ENCODE measurements around the gene TMEM97. TPM values are rescaled to one million over a fixed set of nuclear protein-coding genes. Genes with fewer than 3 reads are reported as not detected.

The TMEM97 gene
- total RNA-seq, 1 donor from 2014 or later = 12.5 TPM

DNA sequence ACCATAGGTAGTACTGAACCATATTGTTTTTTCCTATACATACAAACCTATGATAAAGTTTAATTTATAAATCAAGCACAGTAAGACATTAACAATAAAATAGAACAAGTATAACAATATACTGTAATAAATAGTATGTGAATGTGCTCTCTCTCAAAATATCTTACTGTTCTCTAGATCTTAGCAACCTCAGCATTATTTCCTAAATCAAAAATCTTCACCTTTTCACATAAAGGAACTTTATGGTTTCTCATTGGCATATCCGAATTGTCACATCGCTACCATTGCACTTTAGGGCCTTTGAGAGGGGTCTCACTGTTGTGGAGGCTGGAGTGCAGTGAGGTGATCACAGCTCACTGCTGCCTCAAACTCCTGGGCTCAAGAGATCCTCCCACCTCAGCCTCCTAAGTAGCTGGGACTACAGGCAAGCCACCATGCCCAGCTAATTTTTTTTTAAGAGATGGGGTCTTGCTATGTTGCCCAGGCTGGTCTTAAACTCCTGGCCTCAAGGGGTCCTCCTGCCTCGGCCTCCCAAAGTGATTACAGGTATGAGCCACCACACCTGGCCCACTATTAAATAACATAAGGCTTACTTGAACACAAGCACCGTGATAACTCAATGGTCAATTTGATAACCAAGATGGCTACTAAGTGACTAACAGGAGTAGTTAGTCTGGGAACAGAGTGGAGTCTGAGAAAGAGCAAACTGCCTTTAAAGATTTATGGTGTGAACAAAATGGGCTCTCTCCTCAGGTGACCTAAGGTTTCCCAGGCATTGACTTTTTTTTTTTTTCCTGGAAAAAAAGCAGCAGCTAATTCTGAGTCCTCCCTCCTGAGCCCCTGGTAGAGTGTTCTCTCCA is 2.9 kb upstream of the TMEM97 start:
- Histone ChIP-seq H3K27me3 (ENCODE audit: control insufficient read depth in 3 of 3, insufficient read depth in 3 of 3, low read length in 3 of 3) (no peaks in the 10 kb centered on the region), H3K36me3 (ENCODE audit: control insufficient read depth in 3 of 3, insufficient read depth in 3 of 3, low read length in 3 of 3) (no peaks in the 10 kb centered on the region), H3K9ac (ENCODE audit: low read depth in 1 of 3, low read length in 3 of 3) (no peak overlapping the region), H3K9me3 (ENCODE audit: control insufficient read depth in 3 of 3, low read length in 3 of 3) (no peaks in the 10 kb centered on the region), H3K4me3 (ENCODE audit: low read length in 3 of 3) (no peak overlapping the region), H3K4me1 (ENCODE audit: control insufficient read depth in 3 of 3, insufficient read depth in 3 of 3, low read length in 3 of 3) (peaks cover 16 to 25% (median 18%) of the 10 kb centered on the region in 3 donors), H3K27ac (ENCODE audit: low read depth, low read length) (no peak overlapping the region)

- no peaks in the 10 kb centered on the region for H3K36me3 ChIP-seq (ENCODE audit: control insufficient read depth in 3 of 3, insufficient read depth in 3 of 3, low read length in 3 of 3)
- no peak overlapping the region for H3K4me3 ChIP-seq (ENCODE audit: low read length in 3 of 3)
- H3K9me3 ChIP-seq (ENCODE audit: control insufficient read depth in 3 of 3, low read length in 3 of 3) = no peaks in the 10 kb centered on the region
- H3K9ac ChIP-seq (ENCODE audit: low read depth in 1 of 3, low read length in 3 of 3) = peak overlapping the region in 2 of 3 donors; percentile 61 to 90
- no peak overlapping the region for H3K27ac ChIP-seq (ENCODE audit: low read depth, low read length)
- peaks cover 16 to 25% (median 18%) of the 10 kb centered on the region in 3 donors for H3K4me1 ChIP-seq (ENCODE audit: control insufficient read depth in 3 of 3, insufficient read depth in 3 of 3, low read length in 3 of 3)
- no peaks in the 10 kb centered on the region for H3K27me3 ChIP-seq (ENCODE audit: control insufficient read depth in 3 of 3, insufficient read depth in 3 of 3, low read length in 3 of 3)
Observed at GRCh38 chr17:28317099-28317965, 1.7 kb upstream of the TMEM97 start.

DNA sequence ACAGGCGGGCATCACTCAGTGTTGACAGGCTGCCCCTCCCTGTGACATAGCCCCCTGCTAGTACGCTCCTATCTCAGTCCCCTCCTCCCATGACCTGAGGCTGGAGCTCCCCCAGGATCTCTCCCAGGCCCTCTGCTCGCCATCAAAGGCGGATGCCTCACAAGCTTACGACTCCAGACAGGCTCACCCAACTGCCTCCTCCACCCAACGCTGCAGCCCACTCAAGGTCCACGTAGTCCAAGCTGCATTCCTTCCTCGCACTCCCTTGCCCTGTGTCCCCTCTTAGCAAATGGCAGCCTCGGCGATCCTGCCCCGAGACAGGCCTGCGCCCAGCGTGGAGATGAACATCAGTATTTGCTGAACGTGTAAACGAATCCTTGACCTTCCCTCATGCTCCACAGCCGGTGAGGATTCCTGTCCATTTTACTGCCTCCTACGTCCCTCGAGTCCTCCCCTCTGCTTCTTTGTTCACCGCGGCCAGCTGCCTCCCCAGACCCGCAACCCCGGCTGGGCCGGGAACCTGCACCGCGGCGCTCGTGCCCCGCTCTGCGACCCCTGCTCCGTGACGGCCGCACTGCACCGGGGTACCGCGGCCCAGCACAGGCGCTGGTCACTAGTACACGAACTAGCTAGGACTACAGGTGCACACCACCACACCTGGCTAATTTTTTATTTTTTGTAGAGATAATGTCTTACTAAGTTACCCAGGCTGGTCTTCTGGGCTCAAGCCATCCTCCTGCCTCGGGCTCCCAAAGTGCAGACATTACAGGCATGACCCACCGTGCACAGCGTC is 838 bp upstream of the TMEM97 start:
- peak overlapping the region; percentile 78 to 90 (median 83) for H3K4me3 ChIP-seq (ENCODE audit: low read length in 3 of 3)
- H3K9me3 ChIP-seq (ENCODE audit: control insufficient read depth in 3 of 3, low read length in 3 of 3) = no peaks in the 10 kb centered on the region
- H3K9ac ChIP-seq (ENCODE audit: low read depth in 1 of 3, low read length in 3 of 3) = peak overlapping the region; percentile 45 to 90 (median 61)
- no peaks in the 10 kb centered on the region for H3K36me3 ChIP-seq (ENCODE audit: control insufficient read depth in 3 of 3, insufficient read depth in 3 of 3, low read length in 3 of 3)
- no peaks in the 10 kb centered on the region for H3K27me3 ChIP-seq (ENCODE audit: control insufficient read depth in 3 of 3, insufficient read depth in 3 of 3, low read length in 3 of 3)
- H3K4me1 ChIP-seq (ENCODE audit: control insufficient read depth in 3 of 3, insufficient read depth in 3 of 3, low read length in 3 of 3) = peaks cover 16 to 25% (median 18%) of the 10 kb centered on the region in 3 donors
- peak overlapping the region; percentile 47 for H3K27ac ChIP-seq (ENCODE audit: low read depth, low read length)

GRCh38 chr17:28319598-28319935 is 567 bp downstream of the TMEM97 start:
- peak overlapping the region; percentile 85 for H3K27ac ChIP-seq (ENCODE audit: low read depth, low read length)
- H3K9ac ChIP-seq (ENCODE audit: low read depth in 1 of 3, low read length in 3 of 3) = peak overlapping the region; percentile 84 to 90 (median 86)
- H3K4me3 ChIP-seq (ENCODE audit: low read length in 3 of 3) = peak overlapping the region; percentile 83 to 90 (median 84)
- no peaks in the 10 kb centered on the region for H3K36me3 ChIP-seq (ENCODE audit: control insufficient read depth in 3 of 3, insufficient read depth in 3 of 3, low read length in 3 of 3)
- H3K9me3 ChIP-seq (ENCODE audit: control insufficient read depth in 3 of 3, low read length in 3 of 3) = no peaks in the 10 kb centered on the region
- peaks cover 16 to 25% (median 18%) of the 10 kb centered on the region in 3 donors for H3K4me1 ChIP-seq (ENCODE audit: control insufficient read depth in 3 of 3, insufficient read depth in 3 of 3, low read length in 3 of 3)
- no peaks in the 10 kb centered on the region for H3K27me3 ChIP-seq (ENCODE audit: control insufficient read depth in 3 of 3, insufficient read depth in 3 of 3, low read length in 3 of 3)

- H3K9ac ChIP-seq (ENCODE audit: low read depth in 1 of 3, low read length in 3 of 3) = no peak overlapping the region
- H3K27ac ChIP-seq (ENCODE audit: low read depth, low read length) = no peak overlapping the region
- no peaks in the 10 kb centered on the region for H3K9me3 ChIP-seq (ENCODE audit: control insufficient read depth in 3 of 3, low read length in 3 of 3)
- no peaks in the 10 kb centered on the region for H3K36me3 ChIP-seq (ENCODE audit: control insufficient read depth in 3 of 3, insufficient read depth in 3 of 3, low read length in 3 of 3)
- H3K27me3 ChIP-seq (ENCODE audit: control insufficient read depth in 3 of 3, insufficient read depth in 3 of 3, low read length in 3 of 3) = no peaks in the 10 kb centered on the region
- peak overlapping the region in 1 of 3 donors; percentile 83 for H3K4me3 ChIP-seq (ENCODE audit: low read length in 3 of 3)
- peaks cover 16 to 25% (median 18%) of the 10 kb centered on the region in 3 donors for H3K4me1 ChIP-seq (ENCODE audit: control insufficient read depth in 3 of 3, insufficient read depth in 3 of 3, low read length in 3 of 3)
Observed at GRCh38 chr17:28320215-28321061, 1.4 kb downstream of the TMEM97 start.

- no peak overlapping the region for H3K27ac ChIP-seq (ENCODE audit: low read depth, low read length)
- H3K36me3 ChIP-seq (ENCODE audit: control insufficient read depth in 3 of 3, insufficient read depth in 3 of 3, low read length in 3 of 3) = peaks cover 11 to 22% (median 17%) of the 10 kb centered on the region in 3 donors
- no peak overlapping the region for H3K9ac ChIP-seq (ENCODE audit: low read depth in 1 of 3, low read length in 3 of 3)
- H3K4me3 ChIP-seq (ENCODE audit: low read length in 3 of 3) = no peak overlapping the region
- H3K9me3 ChIP-seq (ENCODE audit: control insufficient read depth in 3 of 3, low read length in 3 of 3) = no peaks in the 10 kb centered on the region
- H3K4me1 ChIP-seq (ENCODE audit: control insufficient read depth in 3 of 3, insufficient read depth in 3 of 3, low read length in 3 of 3) = peaks cover 4 to 11% (median 8%) of the 10 kb centered on the region in 3 donors
- H3K27me3 ChIP-seq (ENCODE audit: control insufficient read depth in 3 of 3, insufficient read depth in 3 of 3, low read length in 3 of 3) = no peaks in the 10 kb centered on the region
Observed at GRCh38 chr17:28324267-28324745, 5.3 kb downstream of the TMEM97 start.

DNA sequence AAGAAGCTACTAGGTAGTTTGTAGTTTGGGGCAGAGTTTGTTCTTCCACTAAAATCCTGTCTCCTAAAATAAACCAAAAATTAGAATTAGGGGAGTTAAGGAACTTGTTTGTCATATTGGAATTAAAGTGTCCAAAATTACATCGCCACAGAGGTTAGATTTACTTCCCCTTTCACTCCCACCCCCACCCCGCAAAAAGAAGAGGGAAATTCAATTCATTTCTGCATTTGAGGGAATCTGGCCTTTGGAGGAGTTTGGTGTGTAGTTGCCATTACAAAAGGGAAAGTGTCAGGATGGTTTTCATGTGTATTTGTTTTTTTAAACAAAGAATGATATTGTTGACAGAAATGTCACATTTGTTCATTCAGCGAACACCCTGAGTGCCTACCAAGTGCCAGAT is 5.8 kb downstream of the TMEM97 start:
- peaks cover 13 to 24% (median 19%) of the 10 kb centered on the region in 3 donors for H3K36me3 ChIP-seq (ENCODE audit: control insufficient read depth in 3 of 3, insufficient read depth in 3 of 3, low read length in 3 of 3)
- H3K9ac ChIP-seq (ENCODE audit: low read depth in 1 of 3, low read length in 3 of 3) = no peak overlapping the region
- no peak overlapping the region for H3K4me3 ChIP-seq (ENCODE audit: low read length in 3 of 3)
- no peak overlapping the region for H3K27ac ChIP-seq (ENCODE audit: low read depth, low read length)
- H3K4me1 ChIP-seq (ENCODE audit: control insufficient read depth in 3 of 3, insufficient read depth in 3 of 3, low read length in 3 of 3) = peaks cover 0 to 6% (median 3%) of the 10 kb centered on the region in 3 donors
- no peaks in the 10 kb centered on the region for H3K27me3 ChIP-seq (ENCODE audit: control insufficient read depth in 3 of 3, insufficient read depth in 3 of 3, low read length in 3 of 3)
- no peaks in the 10 kb centered on the region for H3K9me3 ChIP-seq (ENCODE audit: control insufficient read depth in 3 of 3, low read length in 3 of 3)

DNA sequence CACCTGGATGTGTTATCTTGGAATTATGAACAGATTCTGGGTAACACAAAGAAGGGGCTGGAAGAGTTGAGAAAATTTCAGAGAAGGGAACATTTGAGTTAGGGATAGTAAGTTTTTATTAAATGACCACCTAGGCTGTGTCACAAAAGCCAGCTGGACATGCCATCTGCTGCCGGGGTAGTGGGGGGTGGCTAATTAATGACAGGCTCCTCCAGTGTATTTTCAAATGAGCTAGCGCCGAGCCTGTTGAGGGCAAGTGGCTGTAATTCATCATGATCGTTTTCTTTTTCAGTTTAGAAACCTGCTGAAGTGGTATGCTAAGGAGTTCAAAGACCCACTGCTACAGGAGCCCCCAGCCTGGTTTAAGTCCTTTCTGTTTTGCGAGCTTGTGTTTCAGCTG is 6.2 kb downstream of the TMEM97 start:
- Histone ChIP-seq H3K9me3 (ENCODE audit: control insufficient read depth in 3 of 3, low read length in 3 of 3) (no peaks in the 10 kb centered on the region), H3K36me3 (ENCODE audit: control insufficient read depth in 3 of 3, insufficient read depth in 3 of 3, low read length in 3 of 3) (peaks cover 13 to 24% (median 19%) of the 10 kb centered on the region in 3 donors), H3K9ac (ENCODE audit: low read depth in 1 of 3, low read length in 3 of 3) (no peak overlapping the region), H3K27me3 (ENCODE audit: control insufficient read depth in 3 of 3, insufficient read depth in 3 of 3, low read length in 3 of 3) (no peaks in the 10 kb centered on the region), H3K4me1 (ENCODE audit: control insufficient read depth in 3 of 3, insufficient read depth in 3 of 3, low read length in 3 of 3) (peaks cover 0 to 4% (median 0%) of the 10 kb centered on the region in 3 donors), H3K4me3 (ENCODE audit: low read length in 3 of 3) (no peak overlapping the region), H3K27ac (ENCODE audit: low read depth, low read length) (no peak overlapping the region)

DNA sequence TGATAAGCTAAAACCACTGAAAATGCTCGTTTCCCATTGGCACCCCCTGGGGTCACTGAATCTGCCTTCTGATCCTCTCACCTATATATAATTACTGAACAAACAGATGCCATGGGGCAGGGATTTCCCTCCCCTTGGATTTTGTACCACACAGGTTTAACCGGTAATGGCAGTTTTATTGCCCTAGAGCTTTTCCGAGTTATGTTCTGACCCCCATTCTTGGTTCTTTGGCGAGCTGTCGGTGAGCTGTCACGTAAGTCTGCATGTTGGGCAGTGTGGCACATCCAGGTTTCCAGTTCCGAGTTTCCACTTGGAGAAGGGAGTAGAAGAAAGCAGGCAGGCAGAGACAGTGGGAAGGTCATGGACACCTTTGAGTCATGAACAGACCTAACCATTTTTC is 7.1 kb downstream of the TMEM97 start:
- no peak overlapping the region for H3K9ac ChIP-seq (ENCODE audit: low read depth in 1 of 3, low read length in 3 of 3)
- H3K27ac ChIP-seq (ENCODE audit: low read depth, low read length) = no peak overlapping the region
- H3K4me1 ChIP-seq (ENCODE audit: control insufficient read depth in 3 of 3, insufficient read depth in 3 of 3, low read length in 3 of 3) = no peaks in the 10 kb centered on the region
- peaks cover 20 to 31% (median 26%) of the 10 kb centered on the region in 3 donors for H3K36me3 ChIP-seq (ENCODE audit: control insufficient read depth in 3 of 3, insufficient read depth in 3 of 3, low read length in 3 of 3)
- H3K27me3 ChIP-seq (ENCODE audit: control insufficient read depth in 3 of 3, insufficient read depth in 3 of 3, low read length in 3 of 3) = no peaks in the 10 kb centered on the region
- no peaks in the 10 kb centered on the region for H3K9me3 ChIP-seq (ENCODE audit: control insufficient read depth in 3 of 3, low read length in 3 of 3)
- H3K4me3 ChIP-seq (ENCODE audit: low read length in 3 of 3) = no peak overlapping the region
